SK-N-SH treated with all-trans-retinoic acid at 6 μM for 48 hours (cell line): ENCODE measurements around the gene TM7SF2.

Experiments
- ATAC-seq: fragments of 200-7000 bp; cut with Tn5 transposase; 3 replicates; pipeline ENCODE4 v1.9.1; 2020; ENCODE audit warnings: mild to moderate bottlenecking, moderate library complexity
- ARNTL ChIP-seq: fragments of 450-650 bp; formaldehyde crosslinking; IDR thresholded peaks from 2 replicates; pipeline ENCODE4 v1.5.0; 2020; ENCODE audit warnings: low read depth, mild to moderate bottlenecking, moderate library complexity, borderline replicate concordance
- BACH2 ChIP-seq: fragments of 250-450 bp; sonication (Bioruptor Pico); IDR thresholded peaks from 2 replicates; pipeline ENCODE4 v1.9.0; 2021; ENCODE audit warnings: mild to moderate bottlenecking, borderline replicate concordance
- CREB5 ChIP-seq: fragments of 250-450 bp; sonication (Bioruptor Pico); IDR thresholded peaks from 2 replicates; pipeline ENCODE4 v1.5.1; 2020; ENCODE audit warnings: low read depth, mild to moderate bottlenecking, moderate library complexity
- CSRNP3 ChIP-seq: fragments of 250-450 bp; sonication (Bioruptor Pico); IDR thresholded peaks from 2 replicates; pipeline ENCODE4 v1.5.1; 2021; ENCODE audit warnings: mild to moderate bottlenecking, moderate library complexity
- ESRRG ChIP-seq: fragments of 250-450 bp; sonication (Bioruptor Pico); IDR thresholded peaks from 2 replicates; pipeline ENCODE4 v1.6.1; 2021; ENCODE audit warnings: mild to moderate bottlenecking
- GLIS3 ChIP-seq: fragments of 250-450 bp; sonication (Bioruptor Pico); IDR thresholded peaks from 2 replicates; pipeline ENCODE4 v1.5.0; 2020; ENCODE audit warnings: mild to moderate bottlenecking, moderate library complexity
- ISL1 ChIP-seq: fragments of 250-450 bp; sonication (Bioruptor Pico); IDR thresholded peaks from 2 replicates; pipeline ENCODE4 v2.1.2; 2022; ENCODE audit warnings: mild to moderate bottlenecking, moderate library complexity
- OSR1 ChIP-seq: fragments of 250-450 bp; sonication (Bioruptor Pico); IDR thresholded peaks from 2 replicates; pipeline ENCODE4 v1.8.0; 2022; ENCODE audit warnings: moderate library complexity, mild to moderate bottlenecking, inconsistent platforms
- POU6F1 ChIP-seq: fragments of 250-450 bp; sonication (Bioruptor Pico); IDR thresholded peaks from 2 replicates; pipeline ENCODE4 v1.8.0; 2021; ENCODE audit warnings: low read depth, mild to moderate bottlenecking, moderate library complexity, borderline replicate concordance
- RARB ChIP-seq: fragments of 250-450 bp; sonication (Bioruptor Pico); IDR thresholded peaks from 2 replicates; pipeline ENCODE4 v1.8.0; 2021; ENCODE audit warnings: mild to moderate bottlenecking, moderate library complexity
- SNAI2 ChIP-seq: fragments of 250-450 bp; sonication (Bioruptor Pico); IDR thresholded peaks from 2 replicates; pipeline ENCODE4 v1.5.0; 2020; ENCODE audit warnings: mild to moderate bottlenecking, moderate library complexity
- TCF4 ChIP-seq: fragments of 250-450 bp; sonication (Bioruptor Pico); IDR thresholded peaks from 2 replicates; pipeline ENCODE4 v1.8.0; 2021; ENCODE audit warnings: mild to moderate bottlenecking, moderate library complexity, borderline replicate concordance
- TOX ChIP-seq: fragments of 250-450 bp; sonication (Bioruptor Pico); IDR thresholded peaks from 2 replicates; pipeline ENCODE4 v1.8.0; 2021; ENCODE audit warnings: mild to moderate bottlenecking, moderate library complexity, borderline replicate concordance
- ZC3H10 ChIP-seq: fragments of 250-450 bp; sonication (Bioruptor Pico); IDR thresholded peaks from 2 replicates; pipeline ENCODE4 v1.5.1; 2021; ENCODE audit warnings: mild to moderate bottlenecking, moderate library complexity
- ZFP3 ChIP-seq: fragments of 250-450 bp; sonication (Bioruptor Pico); IDR thresholded peaks from 2 replicates; pipeline ENCODE4 v1.5.0; 2020; ENCODE audit warnings: mild to moderate bottlenecking, moderate library complexity
- ZNF565 ChIP-seq: fragments of 450-650 bp; formaldehyde crosslinking; conservative IDR thresholded peaks from 2 replicates; pipeline ENCODE4 v1.5.0; 2020; ENCODE audit warnings: low read depth, mild to moderate bottlenecking, moderate library complexity
- ZNF70 ChIP-seq: fragments of 450-650 bp; formaldehyde crosslinking; IDR thresholded peaks from 2 replicates; pipeline ENCODE4 v1.5.0; 2020; ENCODE audit warnings: mild to moderate bottlenecking, moderate library complexity
- ZNF8 ChIP-seq: fragments of 450-650 bp; formaldehyde crosslinking; IDR thresholded peaks from 2 replicates; pipeline ENCODE4 v1.5.0; 2020; ENCODE audit warnings: mild to moderate bottlenecking, moderate library complexity
- TF ChIP-seq, protein P1 (sequence below): fragments of 250-450 bp; sonication (Bioruptor Pico); IDR thresholded peaks from 2 replicates; pipeline ENCODE4 v1.8.0; 2020; ENCODE audit warnings: mild to moderate bottlenecking, moderate library complexity, borderline replicate concordance

TM7SF2 gene

GRCh38 chr11:65152122-65152521 is 40.5 kb downstream of the TM7SF2 start (continued):
- TF ChIP-seq SNAI2 (CRISPR knock-in tag) (no peak), GLIS3 (CRISPR knock-in tag) (no peak), TCF4 (CRISPR knock-in tag) (no peak), TOX (CRISPR knock-in tag) (no peak), CREB5 (CRISPR knock-in tag) (no peak), RARB (no peak), ZNF8 (no peak)
- TF ChIP-seq, protein P1, sequence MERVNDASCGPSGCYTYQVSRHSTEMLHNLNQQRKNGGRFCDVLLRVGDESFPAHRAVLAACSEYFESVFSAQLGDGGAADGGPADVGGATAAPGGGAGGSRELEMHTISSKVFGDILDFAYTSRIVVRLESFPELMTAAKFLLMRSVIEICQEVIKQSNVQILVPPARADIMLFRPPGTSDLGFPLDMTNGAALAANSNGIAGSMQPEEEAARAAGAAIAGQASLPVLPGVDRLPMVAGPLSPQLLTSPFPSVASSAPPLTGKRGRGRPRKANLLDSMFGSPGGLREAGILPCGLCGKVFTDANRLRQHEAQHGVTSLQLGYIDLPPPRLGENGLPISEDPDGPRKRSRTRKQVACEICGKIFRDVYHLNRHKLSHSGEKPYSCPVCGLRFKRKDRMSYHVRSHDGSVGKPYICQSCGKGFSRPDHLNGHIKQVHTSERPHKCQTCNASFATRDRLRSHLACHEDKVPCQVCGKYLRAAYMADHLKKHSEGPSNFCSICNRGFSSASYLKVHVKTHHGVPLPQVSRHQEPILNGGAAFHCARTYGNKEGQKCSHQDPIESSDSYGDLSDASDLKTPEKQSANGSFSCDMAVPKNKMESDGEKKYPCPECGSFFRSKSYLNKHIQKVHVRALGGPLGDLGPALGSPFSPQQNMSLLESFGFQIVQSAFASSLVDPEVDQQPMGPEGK (CRISPR knock-in tag): no peak

- ATAC-seq: no peak
- TF ChIP-seq ZNF70 (CRISPR knock-in tag): no peak
- no peak for TF ChIP-seq BACH2 (CRISPR knock-in tag)
- no peak for TF ChIP-seq POU6F1
- TF ChIP-seq CREB5 (CRISPR knock-in tag): no peak
- no peak for TF ChIP-seq ZNF565
- TF ChIP-seq RARB: no peak
- no peak for TF ChIP-seq ARNTL (CRISPR knock-in tag)
Observed at GRCh38 chr11:65156256-65156655, 44.6 kb downstream of the TM7SF2 start.

- no peak for TF ChIP-seq SNAI2 (CRISPR knock-in tag)
- no peak for TF ChIP-seq POU6F1
- TF ChIP-seq OSR1 (CRISPR knock-in tag): no peak
- no peak for TF ChIP-seq ARNTL (CRISPR knock-in tag)
- TF ChIP-seq ZNF565: no peak
- TF ChIP-seq ISL1: no peak
- ATAC-seq: no peak
Observed at GRCh38 chr11:65156926-65157325, 45.3 kb downstream of the TM7SF2 start.

GRCh38 chr11:65157336-65157735 is 45.7 kb downstream of the TM7SF2 start:
- no peak for ATAC-seq
- TF ChIP-seq TOX (CRISPR knock-in tag) (no peak), ESRRG (no peak), POU6F1 (no peak), ZC3H10 (no peak), ZNF565 (no peak), ZFP3 (CRISPR knock-in tag) (no peak), CSRNP3 (CRISPR knock-in tag) (no peak)
